Measurements from ENCODE around the gene EIF1AD.

Gene EIF1AD

GRCh38 chr11:66016793-66017177 lies 14.8 kb upstream of the EIF1AD start:
- no peak overlapping the region for H3K9ac ChIP-seq
- peaks cover 9% of the 10 kb centered on the region for H3K4me1 ChIP-seq (ENCODE audit: low read depth, poor library complexity, severe bottlenecking)
- H4K20me1 ChIP-seq (ENCODE audit: insufficient read depth), result no peaks in the 10 kb centered on the region
- H3K27me3 ChIP-seq (ENCODE audit: insufficient read depth, low read depth), result no peaks in the 10 kb centered on the region
- TF ChIP-seq CTCF (conservative IDR thresholded peaks at IDR 0.05; ENCODE audit: low read depth, low read length), result no peak
- H3K27ac ChIP-seq, result no peak overlapping the region
- no peak overlapping the region for H3K4me3 ChIP-seq (IDR thresholded peaks at IDR 0.05; ENCODE audit: insufficient read depth, low read depth, low read length)
- H3K4me2 ChIP-seq, result no peak overlapping the region
- no peak overlapping the region for H2AFZ ChIP-seq (ENCODE audit: low read depth)
- no peaks in the 10 kb centered on the region for H3K79me2 ChIP-seq (ENCODE audit: insufficient read depth, low read depth)
- no peaks in the 10 kb centered on the region for H3K36me3 ChIP-seq (ENCODE audit: insufficient read depth)

DNA sequence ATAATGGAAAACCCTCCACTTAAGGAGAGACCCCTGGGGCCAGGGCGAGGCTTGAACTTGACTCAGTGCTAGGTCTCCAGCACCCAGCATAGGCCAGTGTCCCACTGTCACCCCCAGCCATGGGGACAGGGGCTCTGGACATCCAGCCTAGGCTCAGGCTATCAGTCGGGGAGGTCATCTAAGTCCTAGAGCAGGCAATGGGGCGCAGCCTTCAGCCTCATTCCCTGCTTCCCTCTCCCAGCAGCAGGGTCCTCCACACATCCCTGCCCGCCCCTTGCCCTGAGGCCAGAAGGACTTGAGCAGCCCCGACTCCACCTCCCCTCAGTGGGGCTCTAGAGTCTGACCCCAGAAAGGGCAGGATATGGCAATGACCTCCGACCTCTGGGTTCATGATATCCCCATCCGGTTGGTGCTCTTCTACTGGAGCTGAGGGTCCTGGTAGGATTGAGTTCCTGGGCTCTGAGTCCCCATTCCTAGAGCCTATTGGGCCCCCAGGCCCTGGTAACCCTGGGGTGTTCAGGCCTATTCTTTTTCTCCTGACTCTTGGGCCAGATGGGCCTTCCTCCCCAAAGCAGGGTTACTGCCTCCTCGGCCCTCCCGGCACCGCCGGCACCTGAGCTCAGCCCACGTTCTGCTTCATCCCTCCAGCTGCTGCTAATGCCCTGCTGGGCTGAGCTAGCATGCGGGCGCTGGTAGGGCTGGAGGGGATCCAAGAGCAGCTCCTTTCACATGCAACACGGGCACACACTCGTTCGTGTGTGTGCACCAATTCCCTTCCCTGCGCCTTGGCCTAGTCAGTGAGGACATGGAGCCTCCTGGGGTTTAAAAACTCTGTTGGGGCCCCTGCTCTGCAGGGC lies 14.2 kb upstream of the EIF1AD start:
- Histone ChIP-seq H3K27me3 (ENCODE audit: insufficient read depth, low read depth) (no peaks in the 10 kb centered on the region), H3K9ac (no peak overlapping the region), H3K4me3 (IDR thresholded peaks at IDR 0.05; ENCODE audit: insufficient read depth, low read depth, low read length) (no peak overlapping the region), H3K79me2 (ENCODE audit: insufficient read depth, low read depth) (no peaks in the 10 kb centered on the region), H3K27ac (no peak overlapping the region), H4K20me1 (ENCODE audit: insufficient read depth) (no peaks in the 10 kb centered on the region), H3K4me1 (ENCODE audit: low read depth, poor library complexity, severe bottlenecking) (peaks cover 9% of the 10 kb centered on the region), H3K4me2 (no peak overlapping the region), H3K36me3 (ENCODE audit: insufficient read depth) (no peaks in the 10 kb centered on the region), H2AFZ (ENCODE audit: low read depth) (no peak overlapping the region)
- TF ChIP-seq CTCF (conservative IDR thresholded peaks at IDR 0.05; ENCODE audit: low read depth, low read length), result no peak

DNA sequence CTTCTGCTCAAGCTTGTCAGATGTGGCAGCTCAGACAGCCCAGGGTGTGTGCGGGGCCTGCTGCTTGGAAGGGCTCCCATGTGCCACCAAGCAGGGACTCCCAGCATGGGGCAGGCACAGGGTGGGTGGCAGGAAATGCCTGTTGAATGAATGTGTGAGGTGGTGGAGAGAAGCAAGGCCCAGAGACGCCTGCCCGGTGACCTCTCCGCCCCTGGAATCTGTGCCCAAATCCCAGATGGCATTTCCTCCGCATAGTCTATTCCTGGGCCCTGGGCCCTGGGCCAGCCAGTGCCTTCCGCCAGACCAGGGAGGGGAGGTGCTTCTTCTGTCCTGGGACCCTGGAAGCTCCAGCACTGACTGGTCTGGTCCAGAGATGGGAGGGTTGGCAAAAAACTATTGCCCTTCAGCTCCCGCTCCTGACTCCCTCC lies 13.5 kb upstream of the EIF1AD start:
- Histone ChIP-seq H3K79me2 (ENCODE audit: insufficient read depth, low read depth) (no peaks in the 10 kb centered on the region), H3K9ac (no peak overlapping the region), H3K36me3 (ENCODE audit: insufficient read depth) (no peaks in the 10 kb centered on the region), H3K27me3 (ENCODE audit: insufficient read depth, low read depth) (no peaks in the 10 kb centered on the region), H2AFZ (ENCODE audit: low read depth) (no peak overlapping the region), H3K4me3 (IDR thresholded peaks at IDR 0.05; ENCODE audit: insufficient read depth, low read depth, low read length) (no peak overlapping the region), H3K4me2 (no peak overlapping the region), H3K4me1 (ENCODE audit: low read depth, poor library complexity, severe bottlenecking) (peaks cover 9% of the 10 kb centered on the region), H4K20me1 (ENCODE audit: insufficient read depth) (no peaks in the 10 kb centered on the region), H3K27ac (no peak overlapping the region)
- no peak for TF ChIP-seq CTCF (conservative IDR thresholded peaks at IDR 0.05; ENCODE audit: low read depth, low read length)

DNA sequence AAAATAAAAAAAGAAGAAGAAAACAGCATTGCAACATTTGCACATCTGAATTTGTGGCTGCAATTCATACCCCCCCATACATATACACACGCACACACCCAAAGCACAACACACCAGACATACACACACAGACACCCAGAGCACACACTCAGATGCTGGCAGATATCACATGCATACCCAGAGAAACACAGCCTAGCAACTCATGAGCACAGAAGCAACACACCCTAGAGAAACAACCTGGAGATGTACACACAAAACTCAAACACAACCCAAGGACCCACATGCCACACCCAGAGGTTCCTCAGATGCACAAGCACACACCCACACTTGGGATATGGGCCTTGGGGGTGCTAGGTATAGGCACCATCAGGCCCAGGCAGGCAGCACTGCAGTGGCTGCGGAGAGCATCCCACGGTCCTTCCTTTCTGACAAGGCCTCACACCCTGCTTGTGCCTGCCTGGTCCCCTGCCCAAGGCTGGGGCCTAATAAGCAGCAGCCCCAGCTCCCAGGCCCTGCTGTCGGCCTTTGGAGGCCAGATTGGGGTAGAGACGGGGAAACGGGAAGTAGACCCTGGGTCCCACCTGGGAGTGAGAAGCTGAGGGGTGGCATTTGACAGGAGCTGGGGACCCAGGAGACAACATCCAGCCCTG lies 13.0 kb upstream of the EIF1AD start:
- Histone ChIP-seq H3K4me3 (IDR thresholded peaks at IDR 0.05; ENCODE audit: insufficient read depth, low read depth, low read length) (no peak overlapping the region), H4K20me1 (ENCODE audit: insufficient read depth) (no peaks in the 10 kb centered on the region), H3K27me3 (ENCODE audit: insufficient read depth, low read depth) (no peaks in the 10 kb centered on the region), H2AFZ (ENCODE audit: low read depth) (no peak overlapping the region), H3K9ac (no peak overlapping the region), H3K4me1 (ENCODE audit: low read depth, poor library complexity, severe bottlenecking) (peaks cover 9% of the 10 kb centered on the region), H3K36me3 (ENCODE audit: insufficient read depth) (no peaks in the 10 kb centered on the region), H3K79me2 (ENCODE audit: insufficient read depth, low read depth) (no peaks in the 10 kb centered on the region), H3K4me2 (no peak overlapping the region), H3K27ac (no peak overlapping the region)
- TF ChIP-seq CTCF (conservative IDR thresholded peaks at IDR 0.05; ENCODE audit: low read depth, low read length), result no peak
